Mucosa of rectum (tissue), 2 donors: ENCODE data around the gene GTF2A1.
A peak's percentile ranks its signal among the peaks of the same experiment; 100 is the strongest.
"Not testable (repeated sequence)": the region's sequence is repeated elsewhere in the genome, so short reads cannot be mapped to it uniquely, and the experiment has no call there.

ENCODE experiments used
- H3K27ac ChIP-seq, 2 donors: one replicate each; pipeline ENCODE4 v1.7.0; 2013; ENCODE audit warnings: inconsistent platforms in 2 of 2, low read depth in 2 of 2, low read length in 2 of 2
- H3K27me3 ChIP-seq, 2 donors: one replicate each; pipeline ENCODE4 v1.7.0; 2013; ENCODE audit warnings: low read length in 2 of 2; ENCODE audit not compliant: control insufficient read depth in 2 of 2, insufficient read depth in 2 of 2
- H3K36me3 ChIP-seq, 2 donors: one replicate each; pipeline ENCODE4 v1.7.0; 2013; ENCODE audit warnings: low read length in 2 of 2; ENCODE audit not compliant: control insufficient read depth in 2 of 2, insufficient read depth in 2 of 2
- H3K4me1 ChIP-seq, 2 donors: one replicate each; pipeline ENCODE4 v1.7.0; 2013; ENCODE audit warnings: low read length in 2 of 2, mild to moderate bottlenecking in 1 of 2; ENCODE audit not compliant: control insufficient read depth in 2 of 2, insufficient read depth in 2 of 2
- H3K4me3 ChIP-seq, 2 donors: one replicate each; pipeline ENCODE4 v1.7.0; 2013; ENCODE audit warnings: low read length in 2 of 2
- H3K9ac ChIP-seq, 2 donors: one replicate each; pipeline ENCODE4 v1.7.0; 2013; ENCODE audit warnings: low read length in 2 of 2, low read depth in 1 of 2, mild to moderate bottlenecking in 1 of 2
- H3K9me3 ChIP-seq, 2 donors: one replicate each; pipeline ENCODE4 v1.7.0; 2013; ENCODE audit warnings: low read length in 2 of 2; ENCODE audit not compliant: control insufficient read depth in 2 of 2
- donor health status: healthy.
- donor health status: Normal muscosa, but diverticular disease.

GTF2A1 gene

GRCh38 chr14:81234278-81234677, 13.5 kb upstream of the GTF2A1 start:
- Histone ChIP-seq H3K36me3 (no peaks in the 10 kb centered on the region), H3K9me3 (no peaks in the 10 kb centered on the region), H3K9ac (no peak overlapping the region), H3K27ac (no peak overlapping the region), H3K27me3 (no peaks in the 10 kb centered on the region), H3K4me3 (no peak overlapping the region), H3K4me1 (no peaks in the 10 kb centered on the region)

DNA sequence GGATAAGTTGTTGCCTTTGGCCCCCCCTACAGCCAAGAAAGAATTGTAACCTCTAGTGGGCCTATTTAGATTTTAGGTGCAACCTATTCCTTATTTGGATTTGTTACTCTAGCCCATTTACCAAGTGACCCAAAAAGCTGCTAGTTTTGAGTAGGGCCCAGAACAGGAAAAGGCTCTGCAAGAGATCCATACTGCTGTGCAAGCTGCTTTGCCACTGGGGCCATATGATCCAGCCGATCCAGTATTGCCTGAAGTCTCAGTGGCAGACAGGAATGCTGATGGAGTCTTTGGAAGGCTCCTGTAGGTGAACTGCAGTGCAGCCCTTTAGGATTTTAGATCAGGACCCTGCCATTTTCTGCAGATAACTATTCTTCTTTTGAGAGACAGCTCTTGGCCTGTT, 12.9 kb upstream of the GTF2A1 start:
- Histone ChIP-seq H3K4me1 (no peaks in the 10 kb centered on the region), H3K9me3 (no peaks in the 10 kb centered on the region), H3K4me3 (no peak overlapping the region), H3K27ac (no peak overlapping the region), H3K27me3 (no peaks in the 10 kb centered on the region), H3K9ac (no peak overlapping the region), H3K36me3 (no peaks in the 10 kb centered on the region)

GRCh38 chr14:81231540-81231939, 10.8 kb upstream of the GTF2A1 start:
- H3K4me1 ChIP-seq, result no peaks in the 10 kb centered on the region
- H3K9ac ChIP-seq, result no peak overlapping the region
- H3K27ac ChIP-seq, result no peak overlapping the region
- H3K27me3 ChIP-seq, result no peaks in the 10 kb centered on the region
- H3K36me3 ChIP-seq, result no peaks in the 10 kb centered on the region
- H3K9me3 ChIP-seq, result no peaks in the 10 kb centered on the region
- H3K4me3 ChIP-seq, result no peak overlapping the region

- Histone ChIP-seq H3K4me3 (no peak overlapping the region), H3K4me1 (peaks cover 0 to 14% of the 10 kb centered on the region in 2 donors), H3K9ac (no peak overlapping the region), H3K9me3 (no peaks in the 10 kb centered on the region), H3K27me3 (no peaks in the 10 kb centered on the region), H3K36me3 (no peaks in the 10 kb centered on the region), H3K27ac (no peak overlapping the region)
Observed at GRCh38 chr14:81224222-81224621, 3.5 kb upstream of the GTF2A1 start.

GRCh38 chr14:81223788-81224187, 3.0 kb upstream of the GTF2A1 start:
- not testable (repeated sequence) for H3K27ac ChIP-seq, H3K9ac ChIP-seq, H3K36me3 ChIP-seq, H3K4me3 ChIP-seq, H3K27me3 ChIP-seq, H3K9me3 ChIP-seq
- peaks cover 1 to 14% of the 10 kb centered on the region in 2 donors for H3K4me1 ChIP-seq

- no peaks in the 10 kb centered on the region for H3K36me3 ChIP-seq
- no peaks in the 10 kb centered on the region for H3K27me3 ChIP-seq
- H3K9ac ChIP-seq, result no peak overlapping the region
- no peak overlapping the region for H3K4me3 ChIP-seq
- peaks cover 2 to 14% of the 10 kb centered on the region in 2 donors for H3K4me1 ChIP-seq
- no peaks in the 10 kb centered on the region for H3K9me3 ChIP-seq
- H3K27ac ChIP-seq, result no peak overlapping the region
Observed at GRCh38 chr14:81222691-81223090, 1.9 kb upstream of the GTF2A1 start.

- Histone ChIP-seq H3K9ac (no peak overlapping the region), H3K9me3 (no peaks in the 10 kb centered on the region), H3K4me3 (no peak overlapping the region), H3K27ac (peak overlapping the region; percentile 100), H3K4me1 (peaks cover 2 to 14% of the 10 kb centered on the region in 2 donors), H3K27me3 (no peaks in the 10 kb centered on the region), H3K36me3 (no peaks in the 10 kb centered on the region)
Observed at GRCh38 chr14:81222126-81222525, 1.4 kb upstream of the GTF2A1 start.

GRCh38 chr14:81221579-81222102, 882 bp upstream of the GTF2A1 start:
- Histone ChIP-seq H3K27ac (peak overlapping the region; percentile 100), H3K27me3 (no peaks in the 10 kb centered on the region), H3K36me3 (no peaks in the 10 kb centered on the region), H3K9me3 (no peaks in the 10 kb centered on the region), H3K4me1 (peaks cover 2 to 14% of the 10 kb centered on the region in 2 donors), H3K4me3 (peak overlapping the region; percentile 94 to 95), H3K9ac (peak overlapping the region; percentile 95 to 98)

- peak overlapping the region; percentile 100 for H3K27ac ChIP-seq
- no peaks in the 10 kb centered on the region for H3K27me3 ChIP-seq
- H3K9ac ChIP-seq, result peak overlapping the region; percentile 88 to 96
- H3K9me3 ChIP-seq, result no peaks in the 10 kb centered on the region
- peaks cover 7 to 9% of the 10 kb centered on the region in 2 donors for H3K36me3 ChIP-seq
- peaks cover 2 to 14% of the 10 kb centered on the region in 2 donors for H3K4me1 ChIP-seq
- H3K4me3 ChIP-seq, result peak overlapping the region; percentile 83 to 87
Observed at GRCh38 chr14:81220580-81220829, 254 bp downstream of the GTF2A1 start.

DNA sequence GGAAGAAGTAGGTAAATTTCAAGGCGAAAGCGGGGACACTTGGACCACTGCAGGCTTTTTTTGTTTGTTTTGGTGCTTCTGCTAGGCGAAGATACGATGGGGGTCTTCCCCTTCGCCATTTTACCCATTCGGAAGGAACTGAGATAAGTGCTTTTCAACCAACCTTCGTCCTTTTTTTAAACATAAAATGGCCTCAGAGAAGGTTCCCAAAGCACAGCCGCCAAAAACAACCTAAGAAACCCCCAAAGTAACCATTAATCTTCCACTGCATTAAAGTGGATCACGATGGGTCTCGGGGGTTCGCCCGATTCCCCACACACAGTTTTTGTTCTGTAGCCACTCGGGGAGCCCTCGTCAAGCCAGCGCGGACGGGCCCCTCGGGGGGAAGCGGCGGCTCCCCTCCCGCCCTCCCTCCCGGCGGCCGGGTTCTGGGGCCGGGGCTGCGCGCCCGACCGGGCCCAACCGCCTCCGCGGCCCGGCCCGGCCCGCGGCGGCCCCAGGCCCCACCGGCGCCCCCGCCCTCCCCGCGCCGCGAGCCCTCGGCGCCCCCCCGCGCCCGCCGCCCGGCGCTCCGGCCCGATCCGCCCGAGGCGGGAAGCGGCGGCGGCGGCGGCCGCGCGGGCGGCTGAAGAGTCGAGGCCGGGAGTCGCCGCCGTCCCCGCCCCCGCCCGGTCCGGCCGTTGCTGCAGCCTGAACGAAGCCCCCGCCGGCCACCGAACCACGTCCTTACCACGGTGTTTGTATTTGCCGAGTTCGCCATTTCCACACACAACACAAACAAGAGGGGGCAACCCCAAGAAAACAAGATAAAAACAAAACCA, 790 bp downstream of the GTF2A1 start:
- H3K9me3 ChIP-seq, result no peaks in the 10 kb centered on the region
- peak overlapping the region; percentile 88 to 91 for H3K4me3 ChIP-seq
- peaks cover 12 to 13% of the 10 kb centered on the region in 2 donors for H3K36me3 ChIP-seq
- H3K27ac ChIP-seq, result peak overlapping the region; percentile 100
- peak overlapping the region; percentile 90 to 96 for H3K9ac ChIP-seq
- H3K27me3 ChIP-seq, result no peaks in the 10 kb centered on the region
- peaks cover 2 to 14% of the 10 kb centered on the region in 2 donors for H3K4me1 ChIP-seq
